DOHH2 (cell line): ENCODE data around the gene KIF26A.

Source experiments
- H3F3A ChIP-seq: fragments of 200-600 bp; sonication (generic), shearing (Covaris generic); 2 replicates; pipeline ENCODE4 v1.6.0; 2016; ENCODE audit warnings: antibody characterized with exemption, mild to moderate bottlenecking; ENCODE audit not compliant: control insufficient read depth, insufficient read depth
- H3K27ac ChIP-seq: fragments of 200-600 bp; sonication (generic); 2 replicates; pipeline ENCODE4 v1.5.1; 2014; ENCODE audit warnings: low read depth, mild to moderate bottlenecking, low read length, moderate library complexity
- H3K27me3 ChIP-seq: fragments of 200-600 bp; sonication (generic); 2 replicates; pipeline ENCODE4 v1.6.1; 2014; ENCODE audit warnings: mild to moderate bottlenecking, low read length, mixed read lengths; ENCODE audit not compliant: control insufficient read depth
- H3K36me3 ChIP-seq: fragments of 200-600 bp; sonication (generic); 2 replicates; pipeline ENCODE4 v1.6.1; 2014; ENCODE audit warnings: mild to moderate bottlenecking, low read length, moderate library complexity, mixed read lengths; ENCODE audit not compliant: control insufficient read depth
- H3K4me1 ChIP-seq: fragments of 200-600 bp; sonication (generic); 2 replicates; pipeline ENCODE4 v1.6.1; 2014; ENCODE audit warnings: mild to moderate bottlenecking, low read length, mixed read lengths; ENCODE audit not compliant: control insufficient read depth
- H3K4me2 ChIP-seq: fragments of 200-600 bp; sonication (generic); 2 replicates; pipeline ENCODE4 v1.6.0; 2014; ENCODE audit warnings: mild to moderate bottlenecking, low read length, moderate library complexity
- H3K4me3 ChIP-seq: fragments of 200-600 bp; sonication (generic); 2 replicates; pipeline ENCODE4 v1.5.1; 2014; ENCODE audit warnings: mild to moderate bottlenecking, low read length, mixed read lengths
- H3K79me2 ChIP-seq: fragments of 200-600 bp; sonication (generic); 2 replicates; pipeline ENCODE4 v1.6.1; 2014; ENCODE audit warnings: mild to moderate bottlenecking, low read length, mixed read lengths; ENCODE audit not compliant: control insufficient read depth
- H3K9me2 ChIP-seq: fragments of 200-600 bp; sonication (generic); replicated peaks from 2 replicates; pipeline ENCODE4 v1.6.1; 2014; ENCODE audit warnings: mild to moderate bottlenecking, low read length, mixed read lengths; ENCODE audit not compliant: control insufficient read depth
- H3K9me3 ChIP-seq: fragments of 200-600 bp; sonication (generic); 2 replicates; pipeline ENCODE4 v1.6.1; 2014; ENCODE audit warnings: antibody characterized with exemption, low read length, mixed read lengths; ENCODE audit not compliant: control insufficient read depth, insufficient read depth
- H4K20me1 ChIP-seq: fragments of 200-600 bp; sonication (generic); 2 replicates; pipeline ENCODE4 v1.6.0; 2014; ENCODE audit warnings: low read depth, mild to moderate bottlenecking, antibody characterized with exemption, low read length, moderate library complexity; ENCODE audit not compliant: control insufficient read depth, insufficient read depth
- CTCF ChIP-seq: fragments of 200-600 bp; sonication (generic); IDR thresholded peaks from one replicate; pipeline ENCODE4 v1.5.1; 2014; ENCODE audit warnings: antibody characterized with exemption, mild to moderate bottlenecking, low read depth, low read length; ENCODE audit not compliant: poor library complexity, severe bottlenecking
- EZH2phosphoT487 ChIP-seq: fragments of 200-600 bp; sonication (generic); IDR thresholded peaks from 2 replicates; pipeline ENCODE4 v1.6.1; 2017; ENCODE audit warnings: borderline replicate concordance, mild to moderate bottlenecking, antibody characterized with exemption, low read length, moderate library complexity, mixed read lengths

The KIF26A gene

GRCh38 chr14:104229534-104230055 is 91.2 kb downstream of the KIF26A start:
- no peak for TF ChIP-seq EZH2phosphoT487
- TF ChIP-seq CTCF, result no peak
- H3K9me3 ChIP-seq, result peaks cover 33% of the 10 kb centered on the region; the same call in 1 of the 2 replicates
- no peaks in the 10 kb centered on the region for H3K9me2 ChIP-seq
- H3K27me3 ChIP-seq, result no peaks in the 10 kb centered on the region
- H3K79me2 ChIP-seq, result no peaks in the 10 kb centered on the region
- H3F3A ChIP-seq, result no peaks in the 10 kb centered on the region
- no peak overlapping the region for H3K4me3 ChIP-seq
- no peaks in the 10 kb centered on the region for H3K36me3 ChIP-seq
- peaks cover 20% of the 10 kb centered on the region for H3K4me1 ChIP-seq
- H4K20me1 ChIP-seq, result no peaks in the 10 kb centered on the region
- no peak overlapping the region for H3K4me2 ChIP-seq
- H3K27ac ChIP-seq, result no peak overlapping the region

- Histone ChIP-seq H3K36me3 (no peaks in the 10 kb centered on the region), H3F3A (no peaks in the 10 kb centered on the region), H3K79me2 (no peaks in the 10 kb centered on the region), H3K4me1 (peaks cover 20% of the 10 kb centered on the region), H3K4me3 (no peak overlapping the region), H3K4me2 (no peak overlapping the region), H3K27ac (no peak overlapping the region), H3K9me3 (peaks cover 33% of the 10 kb centered on the region; the same call in 1 of the 2 replicates), H3K9me2 (no peaks in the 10 kb centered on the region), H3K27me3 (no peaks in the 10 kb centered on the region), H4K20me1 (no peaks in the 10 kb centered on the region)
- TF ChIP-seq EZH2phosphoT487 (no peak), CTCF (no peak)
Measured at GRCh38 chr14:104230119-104230815, 91.9 kb downstream of the KIF26A start.
